Ishikawa (cell line): ENCODE measurements around the gene GARNL3.

Experiments used
- CEBPB ChIP-seq: IDR thresholded peaks from 2 replicates; pipeline ENCODE4 v1.6.1; 2012
- CREB1 ChIP-seq: IDR thresholded peaks from 2 replicates; pipeline ENCODE4 v1.6.1; 2012; ENCODE audit warnings: low read depth
- EGR1 ChIP-seq: IDR thresholded peaks from 2 replicates; pipeline ENCODE4 v1.6.1; 2012
- EP300 ChIP-seq: IDR thresholded peaks from 2 replicates; pipeline ENCODE4 v1.6.1; 2012; ENCODE audit warnings: borderline replicate concordance
- FOXM1 ChIP-seq: IDR thresholded peaks from 2 replicates; pipeline ENCODE4 v1.6.1; 2012; ENCODE audit warnings: low read depth, borderline replicate concordance
- MAX ChIP-seq: IDR thresholded peaks from 2 replicates; pipeline ENCODE4 v1.6.1; 2012
- NFIC ChIP-seq: IDR thresholded peaks from 2 replicates; pipeline ENCODE4 v1.6.1; 2012
- RAD21 ChIP-seq: IDR thresholded peaks from 2 replicates; pipeline ENCODE4 v1.6.1; 2012; ENCODE audit warnings: low read depth
- REST ChIP-seq: IDR thresholded peaks from 2 replicates; pipeline ENCODE4 v1.6.1; 2012; ENCODE audit warnings: low read depth, mild to moderate bottlenecking
- TAF1 ChIP-seq: IDR thresholded peaks from 2 replicates; pipeline ENCODE4 v1.6.1; 2012; ENCODE audit warnings: low read depth, mild to moderate bottlenecking
- TCF12 ChIP-seq: IDR thresholded peaks from 2 replicates; pipeline ENCODE4 v1.6.1; 2012; ENCODE audit warnings: low read depth
- TEAD4 ChIP-seq: IDR thresholded peaks from 2 replicates; pipeline ENCODE4 v1.6.1; 2012
- USF1 ChIP-seq: IDR thresholded peaks from 2 replicates; pipeline ENCODE4 v1.6.1; 2012
- YY1 ChIP-seq: IDR thresholded peaks from 2 replicates; pipeline ENCODE4 v1.6.1; 2012; ENCODE audit warnings: low read depth
- ZBTB7A ChIP-seq: IDR thresholded peaks from 2 replicates; pipeline ENCODE4 v1.6.1; 2012; ENCODE audit warnings: low read depth

Gene GARNL3

GRCh38 chr9:127264462-127265219 is at the start of gene GARNL3:
Gene GARNL3 (plus strand): TSS chr9:127264774. CDS start chr9:127264878, 104 bp downstream.
- no peak for TF ChIP-seq FOXM1
- no peak for TF ChIP-seq CREB1
- TF ChIP-seq REST, result no peak
- no peak for TF ChIP-seq EGR1
- TF ChIP-seq TAF1, result no peak
- no peak for TF ChIP-seq EP300
- no peak for TF ChIP-seq TCF12
- TF ChIP-seq RAD21, result no peak
- TF ChIP-seq MAX, result no peak
- no peak for TF ChIP-seq USF1
- no peak for TF ChIP-seq NFIC
- no peak for TF ChIP-seq YY1
- no peak for TF ChIP-seq ZBTB7A

- TF ChIP-seq EGR1 (no peak), USF1 (no peak), TCF12 (no peak), CEBPB (no peak), TAF1 (no peak)
Observed at GRCh38 chr9:127215268-127216209, 49.0 kb upstream of the GARNL3 start.

- TF ChIP-seq MAX, result no peak
- TF ChIP-seq EGR1, result no peak
- TF ChIP-seq NFIC, result no peak
- TF ChIP-seq FOXM1, result no peak
- TF ChIP-seq TCF12, result no peak
- TF ChIP-seq TAF1, result no peak
- no peak for TF ChIP-seq YY1
- no peak for TF ChIP-seq TEAD4
- TF ChIP-seq CREB1, result no peak
Observed at GRCh38 chr9:127216210-127216887, 48.2 kb upstream of the GARNL3 start.

- TF ChIP-seq MAX (no peak), EP300 (no peak), YY1 (no peak), EGR1 (no peak), TCF12 (no peak), CEBPB (no peak), FOXM1 (no peak), ZBTB7A (no peak), RAD21 (no peak), REST (no peak), CREB1 (no peak)
Observed at GRCh38 chr9:127216888-127217217, 47.7 kb upstream of the GARNL3 start.

GRCh38 chr9:127218818-127219217 is 45.8 kb upstream of the GARNL3 start:
- TF ChIP-seq TAF1, result no peak
- no peak for TF ChIP-seq NFIC
- TF ChIP-seq TEAD4, result no peak
- TF ChIP-seq MAX, result no peak
- TF ChIP-seq ZBTB7A, result no peak
- no peak for TF ChIP-seq CEBPB
- TF ChIP-seq RAD21, result no peak
- no peak for TF ChIP-seq TCF12
- TF ChIP-seq REST, result no peak
- TF ChIP-seq EGR1, result no peak
